Measurements from ENCODE around the gene HBB.

The HBB gene

GRCh38 chr11:5247472-5248192 is 20.8 kb upstream of the HBB start:
- no peak for DNase-seq

GRCh38 chr11:5246772-5247471 is 20.1 kb upstream of the HBB start:
- no peak for DNase-seq

- no peak for DNase-seq
These were observed 18.3 kb upstream of the HBB start for GRCh38 chr11:5245155-5245554.

GRCh38 chr11:5243816-5244180 is 16.9 kb upstream of the HBB start:
- DNase-seq, result no peak

- DNase-seq, result no peak
These were observed 16.3 kb upstream of the HBB start for GRCh38 chr11:5242933-5243815.

- DNase-seq, result no peak
These were observed 15.3 kb upstream of the HBB start for GRCh38 chr11:5242208-5242607.

- no peak for DNase-seq
These were observed 14.6 kb upstream of the HBB start for GRCh38 chr11:5241458-5241857.

- DNase-seq, result no peak
These were observed 13.6 kb upstream of the HBB start for GRCh38 chr11:5240458-5240857.

- no peak for DNase-seq
These were observed 13.2 kb upstream of the HBB start for GRCh38 chr11:5240056-5240455.

GRCh38 chr11:5239046-5239445 is 12.2 kb upstream of the HBB start:
- peak; percentile 8 to 9 for DNase-seq

GRCh38 chr11:5238486-5238885 is 11.6 kb upstream of the HBB start:
- peak; percentile 4 to 29 for DNase-seq

GRCh38 chr11:5237420-5237819 is 10.5 kb upstream of the HBB start:
- no peak for DNase-seq

GRCh38 chr11:5235364-5236095 is 8.7 kb upstream of the HBB start:
- no peak for DNase-seq

- peak in 1 of 2 donors; percentile 9 for DNase-seq
These were observed 7.5 kb upstream of the HBB start, which contains the start of gene HBD for GRCh38 chr11:5234381-5234834. Gene HBD (minus strand): TSS chr11:5234483. CDS start chr11:5234433, 50 bp downstream.

GRCh38 chr11:5233307-5233706 is 6.4 kb upstream of the HBB start:
- no peak for DNase-seq

GRCh38 chr11:5232821-5233220 is 6.0 kb upstream of the HBB start:
- no peak for DNase-seq

GRCh38 chr11:5232176-5232575 is 5.3 kb upstream of the HBB start:
- DNase-seq, result peak in 1 of 2 donors; percentile 9

- no peak for DNase-seq
These were observed 4.2 kb upstream of the HBB start for GRCh38 chr11:5231111-5231510.

GRCh38 chr11:5230266-5230665 is 3.4 kb upstream of the HBB start:
- DNase-seq, result no peak

- no peak for DNase-seq
These were observed 2.9 kb upstream of the HBB start for GRCh38 chr11:5229796-5230195.

- no peak for DNase-seq
These were observed 2.5 kb upstream of the HBB start for GRCh38 chr11:5229356-5229755.

GRCh38 chr11:5228124-5228523 is 1.3 kb upstream of the HBB start:
- DNase-seq, result no peak

- no peak for DNase-seq
These were observed 810 bp upstream of the HBB start for GRCh38 chr11:5227681-5228080.

Measured in inflammatory macrophage (primary cell).